ENCODE data around the gene CHL1. TPM values are rescaled to one million over a fixed set of nuclear protein-coding genes. Genes with fewer than 3 reads are reported as not detected.

The CHL1 gene
- total and polyA plus RNA-seq, 2 of the 8 experiments (the other 6 are each of a cell fraction or from before 2014, with no cell fraction given), result 0.05 to 0.99 TPM

DNA sequence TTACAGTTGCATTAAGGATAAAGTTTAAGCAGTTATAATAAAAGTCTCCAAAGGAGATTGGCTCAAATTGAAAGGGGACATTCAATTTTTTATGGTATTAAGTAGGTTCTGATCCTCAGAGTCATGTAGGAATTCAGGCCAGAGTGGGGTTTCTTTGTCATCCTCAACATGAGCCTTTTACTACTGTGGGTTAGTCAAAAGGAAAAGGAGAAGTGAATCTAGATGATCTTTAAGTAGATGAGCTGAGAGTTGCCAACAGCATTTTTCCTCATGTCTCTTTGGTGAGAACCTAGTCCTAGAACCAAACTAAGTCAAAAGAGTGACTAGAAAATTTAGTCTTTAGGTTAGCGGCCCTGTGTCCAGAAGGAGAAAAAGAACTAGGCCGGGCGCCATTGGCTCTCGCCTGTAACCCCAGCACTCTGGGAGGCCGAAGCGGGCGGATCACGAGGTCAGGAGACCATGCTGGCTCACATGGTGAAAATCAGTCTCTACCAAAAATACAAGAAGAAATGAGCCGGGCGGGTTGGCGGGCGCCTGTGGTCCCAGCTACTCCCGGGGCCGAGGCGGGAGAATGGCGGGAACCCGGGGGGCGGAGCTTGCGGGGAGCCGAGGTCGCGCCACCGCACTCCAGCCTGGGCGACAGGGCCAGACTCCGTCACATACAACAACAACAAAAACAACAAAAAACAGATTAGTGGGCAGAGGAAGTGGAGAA, 4.2 kb upstream of the CHL1 start:
- no peaks in the 10 kb centered on the region for H3K79me1 ChIP-seq (ENCODE audit: low read depth, low read length)
- POLR2A ChIA-PET (ENCODE audit: partially characterized antibody), result no interaction called here
- H2BK12ac ChIP-seq (ENCODE audit: low read depth, low read length), result no peak overlapping the region
- no peak overlapping the region for H3K56ac ChIP-seq (replicated peaks; ENCODE audit: insufficient read length, low read depth, low read length)
- no peaks in the 10 kb centered on the region for H3K36me3 ChIP-seq (ENCODE audit: control insufficient read depth in 2 of 4, insufficient read depth in 4 of 4, low read length in 3 of 4)
- TF ChIP-seq SIN3A (conservative IDR thresholded peaks at IDR 0.05 in 1 of 2, IDR thresholded peaks at IDR 0.05 in 1 of 2; ENCODE audit: low read depth in 1 of 2, low read length in 2 of 2) (no peak), TEAD4 (IDR thresholded peaks at IDR 0.05; ENCODE audit: low read depth, low read length) (no peak)
- TF ChIP-seq, protein P1, sequence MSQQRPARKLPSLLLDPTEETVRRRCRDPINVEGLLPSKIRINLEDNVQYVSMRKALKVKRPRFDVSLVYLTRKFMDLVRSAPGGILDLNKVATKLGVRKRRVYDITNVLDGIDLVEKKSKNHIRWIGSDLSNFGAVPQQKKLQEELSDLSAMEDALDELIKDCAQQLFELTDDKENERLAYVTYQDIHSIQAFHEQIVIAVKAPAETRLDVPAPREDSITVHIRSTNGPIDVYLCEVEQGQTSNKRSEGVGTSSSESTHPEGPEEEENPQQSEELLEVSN (IDR thresholded peaks at IDR 0.05), result peak; percentile 57; the same call in 1 of the 2 replicates
- H3K23me2 ChIP-seq (ENCODE audit: low read depth, low read length), result peaks cover 8% of the 10 kb centered on the region; the same call in 1 of the 2 replicates
- H4K91ac ChIP-seq (replicated peaks; ENCODE audit: insufficient read length, low read length), result no peak overlapping the region
- 88% methylated on average over 25 of the region's 25 CpGs; no CpG with 5 or more reads in 1 of the 2 experiments for WGBS, 2 experiments (ENCODE audit: extremely low coverage in 1 of 2, insufficient coverage in 1 of 2, insufficient read length in 1 of 2, insufficient replicate concordance in 2 of 2, low coverage in 1 of 2, low lambda C conversion rate in 2 of 2, missing lambda C conversion rate in 1 of 2)
- H3K14ac ChIP-seq (ENCODE audit: insufficient read length), result no peak overlapping the region
- H3K4ac ChIP-seq (replicated peaks; ENCODE audit: insufficient read length, low read depth, low read length), result no peak overlapping the region
- no peak overlapping the region for H3K27ac ChIP-seq (ENCODE audit: low read depth, low read length)
- peaks cover 4 to 21% (median 10%) of the 10 kb centered on the region in 4 experiments for H3K27me3 ChIP-seq (replicated peaks in 1 of 4; ENCODE audit: control insufficient read depth in 3 of 4, extremely low read depth in 1 of 4, insufficient read depth in 3 of 4, low read length in 3 of 4)
- no peak overlapping the region for H4K5ac ChIP-seq (ENCODE audit: insufficient read length, low read depth, low read length)
- H2BK5ac ChIP-seq (ENCODE audit: low read depth, low read length), result no peak overlapping the region
- H4K20me1 ChIP-seq (replicated peaks in 1 of 2; ENCODE audit: control insufficient read depth in 1 of 2, insufficient read depth in 2 of 2, low read length in 2 of 2), result no peaks in the 10 kb centered on the region
- no peak overlapping the region for H3K18ac ChIP-seq (ENCODE audit: extremely low read depth, low read length)
- H2BK15ac ChIP-seq (ENCODE audit: low read length), result no peak overlapping the region
- no peak overlapping the region for H4K8ac ChIP-seq (ENCODE audit: extremely low read depth, insufficient read depth, low read length)
- no peaks in the 10 kb centered on the region for H3K4me1 ChIP-seq (replicated peaks in 1 of 4; ENCODE audit: control insufficient read depth in 3 of 4, insufficient read depth in 4 of 4, low read length in 3 of 4)
- H3K9me3 ChIP-seq (ENCODE audit: insufficient read depth in 2 of 2, low read depth in 1 of 2, low read length in 1 of 2), result no peaks in the 10 kb centered on the region
- no peaks in the 10 kb centered on the region for H3K79me2 ChIP-seq (ENCODE audit: control insufficient read depth in 1 of 2, insufficient read depth in 2 of 2, low read length in 2 of 2)
- no peak overlapping the region for H2BK20ac ChIP-seq (ENCODE audit: low read length)
- CTCF ChIA-PET (ENCODE audit: partially characterized antibody), result interaction anchor here (0.8 to 1.4 kb wide), 3 partner anchors 11 to 44 kb away, joined by 3 read pairs; no protein-coding TSS in a partner anchor
- no peak overlapping the region for H2AK5ac ChIP-seq (ENCODE audit: low read depth, low read length)
- no peak overlapping the region for H2BK120ac ChIP-seq (replicated peaks; ENCODE audit: low read depth, low read length)
- no peak overlapping the region for H3K23ac ChIP-seq (ENCODE audit: insufficient read length)
- DNase-seq (ENCODE audit: low read depth in 1 of 2, low spot score in 2 of 2) (peak in 1 of 2 experiments; percentile 71), FAIRE-seq (no peak)
- no peak overlapping the region for H3K4me3 ChIP-seq (ENCODE audit: extremely low read depth in 1 of 4, insufficient read depth in 2 of 4, low read depth in 3 of 4, low read length in 4 of 4)
- H3K9ac ChIP-seq (replicated peaks in 1 of 4; ENCODE audit: extremely low read depth in 1 of 4, low read depth in 3 of 4, low read length in 3 of 4), result no peak overlapping the region
- no peak overlapping the region for H3K4me2 ChIP-seq (ENCODE audit: insufficient read depth in 1 of 2, low read depth in 2 of 2, low read length in 2 of 2)
- no peak overlapping the region for H2AFZ ChIP-seq (ENCODE audit: low read length)
